ENCODE data around the gene CDH13.

CDH13 gene

DNA sequence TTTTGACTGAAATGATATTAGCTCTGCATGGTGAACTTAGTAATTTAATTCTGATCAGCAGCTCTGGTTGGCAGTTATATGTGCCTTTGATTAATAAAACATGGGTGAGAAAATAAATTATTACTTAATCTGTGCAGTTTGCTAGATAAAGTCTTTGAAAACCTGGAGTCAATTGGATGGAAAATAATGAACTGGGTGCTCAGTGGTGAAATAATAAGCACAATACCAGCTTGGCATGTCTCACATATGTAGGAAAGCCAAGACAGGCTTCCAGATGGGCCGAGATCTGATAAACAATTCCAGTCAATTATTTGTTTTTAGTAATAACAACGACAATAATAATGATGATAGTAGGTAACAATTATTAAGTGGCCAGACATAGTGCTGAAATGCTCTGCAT is 326.7 kb downstream of the CDH13 start:
- no peak for ATAC-seq (ENCODE audit: low read depth)

DNA sequence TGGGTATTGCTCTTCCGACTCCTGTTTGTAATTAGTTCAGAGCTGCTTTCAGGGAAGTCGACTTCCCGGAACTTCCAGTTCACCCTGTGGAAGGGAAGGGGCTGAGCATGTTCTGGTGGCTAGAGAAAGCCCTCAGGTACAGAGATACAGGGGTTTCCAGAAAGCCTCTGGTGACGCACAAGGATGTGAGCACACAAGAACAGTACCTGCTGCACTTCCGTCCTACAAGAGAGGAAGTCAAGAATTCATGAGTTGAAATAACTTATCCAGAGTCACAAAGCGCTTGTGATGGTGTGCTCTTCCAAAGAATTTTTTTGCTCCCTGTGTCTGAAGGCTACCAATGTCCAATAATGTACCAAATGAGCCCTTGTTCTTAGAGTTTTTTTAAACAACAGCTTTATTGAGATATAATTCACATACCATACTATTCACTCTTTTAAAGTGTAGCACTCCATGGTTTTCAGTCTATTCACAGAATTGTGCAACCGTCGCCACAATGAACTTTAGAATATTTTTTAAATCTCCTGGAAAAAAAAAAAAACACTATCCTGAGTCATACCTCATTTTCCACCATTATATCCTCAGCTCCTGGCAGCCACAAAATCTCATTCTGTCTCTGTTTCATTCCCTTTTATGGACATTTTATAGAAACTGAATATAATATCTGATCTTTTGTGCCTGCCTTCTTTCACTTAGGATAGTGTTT is 327.6 kb downstream of the CDH13 start:
- Histone ChIP-seq H3K4me3 (ENCODE audit: severe bottlenecking) (no peak overlapping the region), H3K9me3 (ENCODE audit: severe bottlenecking) (no peaks in the 10 kb centered on the region), H3K4me1 (ENCODE audit: insufficient read depth, poor library complexity, severe bottlenecking) (no peaks in the 10 kb centered on the region), H3K27me3 (ENCODE audit: insufficient read depth, poor library complexity, severe bottlenecking) (no peaks in the 10 kb centered on the region), H3K27ac (ENCODE audit: poor library complexity, severe bottlenecking) (no peak overlapping the region), H3K36me3 (ENCODE audit: low read depth) (no peaks in the 10 kb centered on the region)
- no peak for DNase-seq (ENCODE audit: low spot score)
- TF ChIP-seq, protein P1, sequence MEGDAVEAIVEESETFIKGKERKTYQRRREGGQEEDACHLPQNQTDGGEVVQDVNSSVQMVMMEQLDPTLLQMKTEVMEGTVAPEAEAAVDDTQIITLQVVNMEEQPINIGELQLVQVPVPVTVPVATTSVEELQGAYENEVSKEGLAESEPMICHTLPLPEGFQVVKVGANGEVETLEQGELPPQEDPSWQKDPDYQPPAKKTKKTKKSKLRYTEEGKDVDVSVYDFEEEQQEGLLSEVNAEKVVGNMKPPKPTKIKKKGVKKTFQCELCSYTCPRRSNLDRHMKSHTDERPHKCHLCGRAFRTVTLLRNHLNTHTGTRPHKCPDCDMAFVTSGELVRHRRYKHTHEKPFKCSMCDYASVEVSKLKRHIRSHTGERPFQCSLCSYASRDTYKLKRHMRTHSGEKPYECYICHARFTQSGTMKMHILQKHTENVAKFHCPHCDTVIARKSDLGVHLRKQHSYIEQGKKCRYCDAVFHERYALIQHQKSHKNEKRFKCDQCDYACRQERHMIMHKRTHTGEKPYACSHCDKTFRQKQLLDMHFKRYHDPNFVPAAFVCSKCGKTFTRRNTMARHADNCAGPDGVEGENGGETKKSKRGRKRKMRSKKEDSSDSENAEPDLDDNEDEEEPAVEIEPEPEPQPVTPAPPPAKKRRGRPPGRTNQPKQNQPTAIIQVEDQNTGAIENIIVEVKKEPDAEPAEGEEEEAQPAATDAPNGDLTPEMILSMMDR (IDR thresholded peaks at IDR 0.05; ENCODE audit: poor library complexity, severe bottlenecking): no peak
- no peak for ATAC-seq (ENCODE audit: low read depth)

More for the DNA sequence above, 326.7 kb downstream of the CDH13 start:
- Histone ChIP-seq H3K27me3 (ENCODE audit: insufficient read depth, poor library complexity, severe bottlenecking) (no peaks in the 10 kb centered on the region), H3K36me3 (ENCODE audit: low read depth) (no peaks in the 10 kb centered on the region), H3K4me1 (ENCODE audit: insufficient read depth, poor library complexity, severe bottlenecking) (no peaks in the 10 kb centered on the region), H3K4me3 (ENCODE audit: severe bottlenecking) (no peak overlapping the region), H3K27ac (ENCODE audit: poor library complexity, severe bottlenecking) (no peak overlapping the region), H3K9me3 (ENCODE audit: severe bottlenecking) (no peaks in the 10 kb centered on the region)
- TF ChIP-seq, protein P1 (IDR thresholded peaks at IDR 0.05; ENCODE audit: poor library complexity, severe bottlenecking): no peak
- DNase-seq (ENCODE audit: low spot score): no peak

DNA sequence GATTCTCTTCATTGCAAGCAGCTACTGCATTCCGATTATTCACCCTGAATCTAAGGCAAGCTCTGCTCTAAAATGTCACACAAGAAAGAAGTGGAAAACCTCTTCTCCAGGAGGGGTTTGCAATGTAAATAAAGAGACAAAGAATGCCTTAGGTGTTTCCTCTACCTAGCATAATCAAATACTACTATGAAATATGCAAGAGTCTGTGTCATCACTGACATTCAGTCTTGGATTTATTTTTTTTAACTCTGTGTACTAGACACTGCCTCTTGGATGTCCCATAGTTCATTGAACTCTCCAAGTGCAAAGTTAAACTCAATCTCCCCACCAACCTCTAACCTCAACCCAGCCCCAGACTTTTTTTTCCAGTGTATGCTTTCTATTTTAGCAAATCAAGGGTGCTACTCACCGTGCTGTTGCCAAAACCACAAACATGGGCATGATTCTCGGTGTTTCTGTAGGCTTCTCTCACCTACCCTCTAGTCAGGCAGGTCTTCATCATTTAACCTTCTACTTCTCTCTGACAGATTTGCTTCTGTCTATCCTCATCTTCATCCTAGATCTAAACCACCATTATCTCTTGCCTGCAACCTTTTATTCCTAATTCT is 329.1 kb downstream of the CDH13 start:
- no peak overlapping the region for H3K27ac ChIP-seq (ENCODE audit: poor library complexity, severe bottlenecking)
- no peaks in the 10 kb centered on the region for H3K4me1 ChIP-seq (ENCODE audit: insufficient read depth, poor library complexity, severe bottlenecking)
- TF ChIP-seq, protein P1 (IDR thresholded peaks at IDR 0.05; ENCODE audit: poor library complexity, severe bottlenecking): no peak
- H3K27me3 ChIP-seq (ENCODE audit: insufficient read depth, poor library complexity, severe bottlenecking): no peaks in the 10 kb centered on the region
- no peaks in the 10 kb centered on the region for H3K36me3 ChIP-seq (ENCODE audit: low read depth)
- DNase-seq (ENCODE audit: low spot score): no peak
- ATAC-seq (ENCODE audit: low read depth): no peak
- no peak overlapping the region for H3K4me3 ChIP-seq (ENCODE audit: severe bottlenecking)
- no peaks in the 10 kb centered on the region for H3K9me3 ChIP-seq (ENCODE audit: severe bottlenecking)

DNA sequence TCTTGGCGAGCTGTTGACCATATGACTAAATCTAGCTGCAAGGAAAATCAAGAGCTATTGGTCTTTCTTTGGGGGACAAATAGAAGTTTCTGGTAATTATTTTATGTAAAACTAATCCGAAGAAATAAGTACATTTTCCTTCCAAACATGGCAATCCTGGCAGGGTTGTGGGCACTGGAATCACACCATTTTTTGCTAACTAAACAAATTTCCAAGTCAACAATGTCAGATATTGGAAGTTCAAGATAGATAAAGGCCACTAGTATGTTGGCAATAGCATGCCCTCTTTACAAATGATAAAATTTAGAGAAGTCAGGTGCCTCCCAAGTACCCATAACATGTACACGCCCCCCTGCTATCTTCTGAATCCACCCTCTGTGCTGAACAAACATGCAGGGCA is 330.4 kb downstream of the CDH13 start:
- ATAC-seq (ENCODE audit: low read depth) (no peak), DNase-seq (ENCODE audit: low spot score) (no peak)
- TF ChIP-seq, protein P1 (IDR thresholded peaks at IDR 0.05; ENCODE audit: poor library complexity, severe bottlenecking): no peak
- no peak overlapping the region for H3K27ac ChIP-seq (ENCODE audit: poor library complexity, severe bottlenecking)
- no peaks in the 10 kb centered on the region for H3K27me3 ChIP-seq (ENCODE audit: insufficient read depth, poor library complexity, severe bottlenecking)
- H3K4me1 ChIP-seq (ENCODE audit: insufficient read depth, poor library complexity, severe bottlenecking): no peaks in the 10 kb centered on the region
- H3K4me3 ChIP-seq (ENCODE audit: severe bottlenecking): no peak overlapping the region
- no peaks in the 10 kb centered on the region for H3K36me3 ChIP-seq (ENCODE audit: low read depth)
- no peaks in the 10 kb centered on the region for H3K9me3 ChIP-seq (ENCODE audit: severe bottlenecking)

DNA sequence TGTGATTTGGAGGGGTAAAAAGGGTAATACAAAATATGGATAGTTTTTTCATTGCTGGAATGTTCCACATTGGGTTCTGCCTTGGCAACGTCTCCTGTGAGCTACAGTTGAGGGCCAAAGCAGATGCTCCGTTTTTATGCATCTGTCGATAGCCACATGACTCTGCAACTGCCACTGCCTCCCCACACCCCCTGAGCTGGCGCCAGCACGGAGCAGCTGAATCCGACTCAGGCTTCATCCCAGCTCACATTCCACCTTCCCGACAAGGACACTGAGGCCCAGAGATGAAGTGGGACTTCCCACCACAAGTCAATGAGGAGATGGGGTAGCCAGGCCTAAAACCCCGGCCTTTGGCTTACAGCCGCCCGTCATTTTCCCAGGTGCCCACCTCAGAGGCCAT is 334.1 kb downstream of the CDH13 start:
- TF ChIP-seq, protein P1 (IDR thresholded peaks at IDR 0.05; ENCODE audit: poor library complexity, severe bottlenecking): no peak
- H3K27ac ChIP-seq (ENCODE audit: poor library complexity, severe bottlenecking): no peak overlapping the region
- H3K36me3 ChIP-seq (ENCODE audit: low read depth): no peaks in the 10 kb centered on the region
- H3K9me3 ChIP-seq (ENCODE audit: severe bottlenecking): no peaks in the 10 kb centered on the region
- ATAC-seq (ENCODE audit: low read depth): no peak
- H3K4me3 ChIP-seq (ENCODE audit: severe bottlenecking): no peak overlapping the region
- H3K4me1 ChIP-seq (ENCODE audit: insufficient read depth, poor library complexity, severe bottlenecking): no peaks in the 10 kb centered on the region
- H3K27me3 ChIP-seq (ENCODE audit: insufficient read depth, poor library complexity, severe bottlenecking): no peaks in the 10 kb centered on the region
- no peak for DNase-seq (ENCODE audit: low spot score)

Data from RWPE2 (cell line).